Globus pallidus (tissue), 1 donor: ENCODE results near the gene UNC13C.
"Not testable (repeated sequence)": the region's sequence is repeated elsewhere in the genome, so short reads cannot be mapped to it uniquely, and the experiment has no call there.

ENCODE experiments used
- DNase-seq: peaks from one replicate; pipeline ENCODE4 v3.0.0-alpha.2; 2015; ENCODE audit warnings: low spot score

UNC13C gene

DNA sequence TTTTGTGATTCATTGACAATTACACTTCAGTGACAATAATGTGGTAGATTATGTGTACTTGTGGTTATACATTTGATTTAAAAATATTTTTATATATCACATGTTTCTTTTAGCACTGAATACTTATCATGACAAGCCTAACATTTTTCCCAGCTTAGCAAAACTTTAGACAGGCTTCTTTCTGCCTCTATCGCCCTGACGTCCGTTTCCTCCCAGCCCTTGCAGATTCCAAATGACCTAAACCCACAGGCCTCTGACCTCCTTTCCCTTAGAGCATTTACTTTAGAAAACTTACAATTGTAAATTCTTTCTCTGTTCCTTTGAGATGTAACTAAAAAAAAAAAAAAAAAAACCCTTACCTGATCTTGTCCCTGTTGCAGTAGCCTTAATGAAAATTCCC, 326.1 kb downstream of the UNC13C start:
- DNase-seq, result no peak

- no peak for DNase-seq
Measured at GRCh38 chr15:54305138-54305537, 326.9 kb downstream of the UNC13C start.

GRCh38 chr15:54307252-54307902, 329.1 kb downstream of the UNC13C start:
- no peak for DNase-seq

DNA sequence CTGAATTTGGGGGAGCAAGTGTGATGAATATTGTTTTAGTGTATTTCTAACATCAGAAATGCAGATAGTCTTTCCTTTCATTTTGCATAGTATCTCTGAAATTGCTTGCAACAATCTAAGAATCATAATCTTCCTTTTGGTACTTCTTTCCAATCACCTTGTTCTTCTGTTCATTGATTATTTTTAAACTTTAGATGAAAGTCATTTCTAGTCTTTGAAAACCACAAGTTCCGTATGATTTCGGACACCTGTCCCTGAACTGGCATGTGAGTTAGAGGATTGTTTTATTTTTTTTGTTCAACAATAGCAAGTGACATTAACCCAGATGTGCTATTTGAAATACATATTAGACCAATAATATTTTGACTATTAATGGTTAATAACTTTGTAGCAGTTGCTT, 329.7 kb downstream of the UNC13C start:
- no peak for DNase-seq

GRCh38 chr15:54312528-54312927, 334.3 kb downstream of the UNC13C start:
- no peak for DNase-seq

GRCh38 chr15:54321426-54321825, 343.2 kb downstream of the UNC13C start:
- no peak for DNase-seq

DNA sequence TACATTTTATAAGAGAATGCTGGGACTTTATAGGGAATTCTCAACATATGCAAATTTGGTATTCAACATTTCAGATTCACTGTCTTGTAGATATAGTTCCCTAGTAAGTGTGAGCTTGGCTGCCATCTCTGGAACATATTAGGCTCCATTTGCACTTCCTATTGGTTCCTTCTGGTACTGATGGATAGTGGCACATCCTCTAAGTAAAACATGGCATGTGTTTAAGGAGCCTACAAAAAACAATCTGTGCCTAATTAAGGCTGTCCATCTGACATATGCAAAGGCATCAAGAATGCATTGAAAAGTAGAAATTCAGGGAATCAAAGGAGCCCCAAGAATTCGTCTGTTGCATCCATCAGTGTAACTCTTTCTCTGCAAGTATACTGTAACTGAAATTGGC, 344.1 kb downstream of the UNC13C start:
- no peak for DNase-seq

- DNase-seq, result no peak
Measured at GRCh38 chr15:54345301-54345700, 367.1 kb downstream of the UNC13C start.

- DNase-seq, result no peak
Measured at GRCh38 chr15:54345827-54346226, 367.6 kb downstream of the UNC13C start.

DNA sequence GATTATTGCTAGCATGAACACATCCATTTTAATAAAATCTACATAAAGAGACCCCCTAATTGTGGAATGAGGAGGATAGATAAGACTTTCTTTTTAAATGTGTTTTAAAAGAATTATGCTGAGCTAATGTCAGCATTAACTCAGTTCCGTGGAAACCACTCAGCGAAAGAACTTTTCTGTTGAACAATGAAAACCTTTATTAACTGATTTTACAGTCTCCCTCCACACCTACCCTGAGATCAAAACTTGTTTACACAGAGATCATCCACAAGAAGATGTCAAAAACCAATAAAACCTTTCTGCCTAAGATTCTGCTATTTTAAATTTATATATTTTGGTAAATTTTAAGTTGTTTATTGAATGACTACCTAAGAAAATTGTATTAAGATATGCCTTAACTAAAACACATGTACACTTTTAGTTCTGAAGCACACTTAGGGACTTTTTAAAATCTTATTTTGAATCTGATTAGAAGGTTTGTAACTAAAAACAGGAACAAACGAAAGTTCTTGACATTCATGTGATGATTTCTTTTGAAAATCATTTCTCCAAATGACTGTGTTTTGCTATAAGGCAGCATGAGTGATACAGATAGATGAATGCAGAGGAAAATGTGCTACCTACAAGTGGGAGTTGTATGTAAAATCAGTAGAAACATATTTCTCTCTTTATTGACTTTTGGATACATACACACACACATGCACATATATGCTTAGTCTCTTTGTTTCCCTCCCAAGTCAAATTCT, 369.0 kb downstream of the UNC13C start:
- DNase-seq, result no peak

- no peak for DNase-seq
Measured at GRCh38 chr15:54353726-54354125, 375.5 kb downstream of the UNC13C start.

DNA sequence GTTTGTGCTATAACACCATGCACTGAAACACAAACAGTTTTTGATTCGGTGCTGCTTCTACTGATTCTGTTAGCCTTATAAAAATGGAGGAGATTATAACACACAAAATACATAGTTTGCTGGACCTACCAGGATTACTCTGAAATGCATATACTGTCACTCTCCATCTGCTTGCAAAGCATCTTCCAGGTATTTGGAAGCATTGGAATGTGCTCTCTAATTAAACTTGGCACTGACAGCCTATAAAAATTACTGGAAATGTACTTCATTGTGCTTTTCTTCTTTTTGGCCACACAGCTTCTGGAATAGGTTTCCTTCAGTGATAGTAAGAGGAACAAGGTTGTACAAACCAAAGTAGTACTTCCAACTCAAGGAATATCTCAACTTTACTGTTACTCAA, 376.1 kb downstream of the UNC13C start:
- no peak for DNase-seq

DNA sequence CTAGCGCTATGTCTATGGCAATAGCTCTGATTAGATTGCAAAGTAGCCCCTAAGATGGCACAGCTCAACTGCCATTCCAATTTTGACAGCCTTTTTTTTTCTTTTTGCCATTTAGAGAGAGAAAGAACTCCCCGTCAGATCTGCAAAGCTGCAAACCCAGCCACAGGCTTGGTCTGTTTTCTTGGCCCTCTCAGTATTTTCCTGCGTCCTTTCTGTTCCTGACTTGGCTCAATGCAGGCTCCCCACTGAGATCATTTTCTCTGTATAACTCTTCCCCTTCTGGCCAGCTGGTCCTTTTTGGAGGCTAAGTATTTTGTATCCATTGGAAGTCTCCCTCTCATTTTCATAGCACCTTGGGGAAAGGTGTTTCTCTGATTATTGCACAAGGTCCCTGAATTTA, 386.7 kb downstream of the UNC13C start:
- no peak for DNase-seq

DNA sequence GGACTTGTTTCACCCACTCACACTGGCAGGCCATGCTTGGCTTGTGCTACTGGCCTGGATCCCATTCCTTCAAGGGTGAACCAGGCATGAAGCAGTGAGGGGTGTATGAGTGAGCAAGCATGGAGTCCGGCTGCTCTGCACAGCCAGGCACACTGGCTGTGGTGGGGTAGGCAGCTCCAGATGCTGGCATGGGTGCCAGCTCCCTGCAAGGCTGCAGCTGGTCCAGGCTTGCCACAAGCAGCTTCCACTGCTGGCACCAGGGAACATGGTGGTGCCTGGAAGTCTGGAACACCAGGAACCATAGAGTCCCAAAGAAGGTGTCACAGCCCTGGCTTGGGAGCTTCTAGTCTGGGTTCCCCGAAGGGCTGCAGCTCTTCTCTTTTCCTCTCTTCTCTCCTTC, 395.1 kb downstream of the UNC13C start:
- DNase-seq, result no peak

DNA sequence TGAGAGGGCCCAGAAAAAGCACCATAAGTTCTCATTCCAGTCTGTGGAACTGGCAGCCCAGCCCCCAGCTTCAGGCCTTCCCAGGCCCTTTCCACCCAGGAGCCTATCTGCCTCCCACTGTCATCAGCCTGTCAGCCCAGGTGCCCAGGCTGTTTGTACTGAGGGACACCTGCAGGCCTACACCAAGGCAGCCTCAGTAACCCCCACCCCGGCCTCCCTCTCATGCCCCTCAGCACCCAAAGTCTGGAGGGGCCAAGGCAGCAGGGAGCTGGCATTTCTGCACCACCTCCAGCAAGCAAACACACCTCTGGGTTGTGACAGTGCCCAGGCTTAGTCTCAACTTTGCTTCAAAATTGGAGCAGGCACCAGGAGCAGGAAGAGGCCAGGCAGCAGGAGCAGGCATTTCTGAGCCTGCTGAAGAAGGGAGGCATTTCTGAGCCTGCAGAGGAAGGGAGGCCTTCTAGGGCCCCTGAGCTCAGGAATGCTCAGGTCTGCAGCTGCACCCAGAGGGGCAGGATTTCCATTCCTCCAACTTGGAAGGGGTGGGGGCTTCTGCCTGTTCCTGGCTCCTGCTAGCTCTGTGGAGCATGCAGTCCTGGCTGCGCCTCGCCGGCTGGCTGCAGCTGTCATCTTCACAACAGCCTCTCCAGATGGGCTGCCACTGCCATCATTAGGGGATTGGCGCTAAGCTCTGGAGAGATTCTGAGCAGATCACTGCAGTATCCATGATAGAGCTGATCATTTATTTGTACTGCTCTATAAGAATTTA, 396.1 kb downstream of the UNC13C start:
- no peak for DNase-seq

GRCh38 chr15:54387799-54388198, 409.6 kb downstream of the UNC13C start:
- DNase-seq, result no peak

DNA sequence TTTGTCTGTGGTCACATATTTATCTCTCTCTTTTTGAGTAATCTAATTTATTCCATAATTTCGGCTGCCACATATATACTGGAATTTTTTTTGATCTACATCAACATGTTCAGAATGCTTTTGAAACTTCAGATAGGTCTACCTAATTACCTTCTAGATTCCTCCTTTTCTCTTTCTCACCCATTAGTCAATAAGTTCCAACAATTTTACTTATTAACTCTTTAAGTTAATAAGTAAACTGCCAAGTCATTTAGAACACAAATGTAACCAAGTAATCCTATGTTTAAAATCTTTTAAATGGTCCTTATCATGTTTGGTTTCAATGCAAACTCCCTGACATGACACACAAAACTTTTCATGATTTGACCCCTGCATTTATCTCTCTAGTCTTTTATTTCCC, 410.5 kb downstream of the UNC13C start:
- DNase-seq, result no peak

DNA sequence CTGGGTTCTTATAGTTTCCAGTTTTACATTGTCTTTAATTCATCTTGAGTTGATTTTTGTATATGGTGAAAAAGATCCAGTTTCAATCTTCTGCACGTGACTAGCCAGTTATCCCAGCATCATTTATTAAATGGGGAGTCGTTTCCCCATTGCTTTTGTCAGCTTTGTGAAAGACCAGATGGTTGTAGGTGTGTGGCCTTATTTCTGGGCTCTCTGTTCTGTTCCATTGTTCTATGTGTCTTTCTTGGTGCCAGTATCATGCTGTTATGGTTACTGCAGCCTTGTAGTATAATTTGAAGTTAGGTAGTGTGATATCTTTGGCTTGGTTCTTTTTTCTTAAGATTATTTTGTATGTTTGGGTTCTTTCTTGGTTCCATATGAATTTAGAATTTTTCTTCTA, 432.2 kb downstream of the UNC13C start:
- DNase-seq, result no peak

DNA sequence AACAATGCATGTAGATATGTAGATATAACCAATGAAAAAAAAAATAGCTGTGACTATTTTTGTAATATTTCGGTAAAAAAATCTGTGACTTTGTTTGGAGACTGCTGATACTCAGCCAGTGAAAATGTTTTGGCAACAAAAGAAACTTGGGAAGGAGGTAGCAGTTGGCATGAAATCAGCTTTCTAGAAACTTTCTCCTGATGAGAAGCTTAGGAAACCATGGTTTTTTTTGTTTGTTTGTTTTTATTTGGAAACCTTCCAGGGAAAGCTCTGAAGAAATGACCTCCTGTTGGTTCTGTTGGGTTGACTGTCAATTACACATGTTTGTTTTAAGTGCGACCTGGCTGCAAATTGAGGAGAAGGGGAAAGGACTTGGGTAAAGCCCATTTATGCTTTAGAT, 445.9 kb downstream of the UNC13C start:
- no peak for DNase-seq

- DNase-seq, result no peak
Measured at GRCh38 chr15:54428596-54428995, 450.4 kb downstream of the UNC13C start.

GRCh38 chr15:54450288-54450687, 472.0 kb downstream of the UNC13C start:
- not testable (repeated sequence) for DNase-seq

DNA sequence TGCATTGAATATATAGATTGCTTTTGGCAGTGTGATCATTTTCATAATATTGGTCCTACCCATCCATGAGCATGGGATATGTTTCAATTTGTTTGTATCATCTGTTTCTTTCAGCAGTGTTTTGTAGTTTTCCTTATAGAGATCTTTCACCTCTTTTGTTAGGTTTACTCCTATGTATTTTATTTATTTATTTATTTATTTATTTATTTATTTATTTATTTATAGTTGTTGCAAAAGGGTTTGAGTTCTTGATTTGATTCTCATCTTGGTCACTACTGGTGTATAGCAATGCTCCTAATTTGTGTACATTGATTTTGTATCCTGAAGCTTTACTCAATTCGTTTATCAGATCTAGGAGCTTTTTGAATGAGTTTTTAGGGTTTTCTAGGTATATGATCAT, 478.2 kb downstream of the UNC13C start:
- DNase-seq, result no peak

DNA sequence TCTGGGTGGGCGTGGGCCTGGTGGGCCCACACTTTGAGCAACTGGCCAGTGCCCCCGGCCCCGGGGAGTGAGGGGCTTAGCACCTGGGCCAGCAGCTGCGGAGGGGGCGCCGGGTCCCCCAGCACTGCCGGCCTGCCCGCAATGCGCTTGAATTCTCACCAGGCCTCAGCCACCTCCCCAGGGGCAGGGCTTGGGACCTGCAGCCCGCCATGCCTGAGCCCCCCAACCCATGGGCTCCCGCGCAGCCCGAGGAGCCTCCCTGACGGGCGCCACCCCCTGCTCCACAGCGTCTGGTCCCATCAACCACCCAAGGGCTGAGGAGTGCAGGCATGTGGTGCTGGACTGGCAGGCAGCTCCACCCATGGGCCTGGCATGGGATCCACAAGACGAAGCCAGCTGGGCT, 484.3 kb downstream of the UNC13C start:
- DNase-seq, result no peak
